ENCODE results near the gene CDH4. TPM values are rescaled to one million over a fixed set of nuclear protein-coding genes. Genes with fewer than 3 reads are reported as not detected.

The CDH4 gene
- total and polyA plus RNA-seq, 9 donors: 0.12 to 4.4 (median 0.36) TPM

- Histone ChIP-seq H3K4me3 (no peak overlapping the region), H3K27me3 (no peaks in the 10 kb centered on the region), H3K36me3 (no peaks in the 10 kb centered on the region), H3K9me3 (no peaks in the 10 kb centered on the region), H3K27ac (no peak overlapping the region), H3K4me1 (ENCODE audit: insufficient read depth) (no peaks in the 10 kb centered on the region)
- TF ChIP-seq EP300 (IDR thresholded peaks at IDR 0.05): no peak
- no peak for TF ChIP-seq CTCF (IDR thresholded peaks at IDR 0.05)
- TF ChIP-seq POLR2A (IDR thresholded peaks at IDR 0.05): no peak
- WGBS, 3 donors: 78 to 81% (median 80%) methylated on average over 11 to 13 of the region's 13 CpGs
- intact Hi-C loops (cut with DNase I): no loop called here
- DNase-seq: no peak
Measured at GRCh38 chr20:61508301-61509096, 256.4 kb downstream of the CDH4 start.

- Histone ChIP-seq H3K4me3 (no peak overlapping the region), H3K27me3 (no peaks in the 10 kb centered on the region), H3K4me1 (ENCODE audit: insufficient read depth) (no peaks in the 10 kb centered on the region), H3K36me3 (no peaks in the 10 kb centered on the region), H3K9me3 (no peaks in the 10 kb centered on the region), H3K27ac (no peak overlapping the region)
- TF ChIP-seq CTCF (IDR thresholded peaks at IDR 0.05) (no peak), POLR2A (IDR thresholded peaks at IDR 0.05) (no peak), EP300 (IDR thresholded peaks at IDR 0.05) (no peak)
- intact Hi-C loops (cut with DNase I): no loop called here
- no peak for DNase-seq
- 84 to 88% (median 84%) methylated on average over 7 of the region's 7 CpGs for WGBS, 3 donors
Measured at GRCh38 chr20:61510778-61511330, 258.8 kb downstream of the CDH4 start.

- no peaks in the 10 kb centered on the region for H3K9me3 ChIP-seq
- WGBS, 3 donors: 88 to 93% (median 90%) methylated on average over 11 of the region's 11 CpGs
- H3K36me3 ChIP-seq: no peaks in the 10 kb centered on the region
- no peak overlapping the region for H3K27ac ChIP-seq
- TF ChIP-seq CTCF (IDR thresholded peaks at IDR 0.05) (no peak), POLR2A (IDR thresholded peaks at IDR 0.05) (no peak), EP300 (IDR thresholded peaks at IDR 0.05) (no peak)
- intact Hi-C loops (cut with DNase I): no loop called here
- no peak overlapping the region for H3K4me3 ChIP-seq
- no peaks in the 10 kb centered on the region for H3K27me3 ChIP-seq
- no peaks in the 10 kb centered on the region for H3K4me1 ChIP-seq (ENCODE audit: insufficient read depth)
- DNase-seq: no peak
Measured at GRCh38 chr20:61512475-61512874, 260.4 kb downstream of the CDH4 start.

GRCh38 chr20:61513124-61514017 is 261.3 kb downstream of the CDH4 start:
- 73 to 79% (median 76%) methylated on average over 17 of the region's 17 CpGs for WGBS, 3 donors
- no peak for DNase-seq
- Histone ChIP-seq H3K4me3 (no peak overlapping the region), H3K36me3 (no peaks in the 10 kb centered on the region), H3K4me1 (ENCODE audit: insufficient read depth) (no peaks in the 10 kb centered on the region), H3K27ac (no peak overlapping the region), H3K27me3 (no peaks in the 10 kb centered on the region), H3K9me3 (no peaks in the 10 kb centered on the region)
- no peak for TF ChIP-seq EP300 (IDR thresholded peaks at IDR 0.05)
- TF ChIP-seq POLR2A (IDR thresholded peaks at IDR 0.05): no peak
- TF ChIP-seq CTCF (IDR thresholded peaks at IDR 0.05): no peak
- intact Hi-C loops (cut with DNase I): no loop called here

Data from ovary (tissue), 9 donors.